ENCODE measurements around the gene PLIN5. TPM values are rescaled to one million over a fixed set of nuclear protein-coding genes. Genes with fewer than 3 reads are reported as not detected.

The PLIN5 gene
- total RNA-seq, 1 experiment from 2014 or later: 3.9 TPM

DNA sequence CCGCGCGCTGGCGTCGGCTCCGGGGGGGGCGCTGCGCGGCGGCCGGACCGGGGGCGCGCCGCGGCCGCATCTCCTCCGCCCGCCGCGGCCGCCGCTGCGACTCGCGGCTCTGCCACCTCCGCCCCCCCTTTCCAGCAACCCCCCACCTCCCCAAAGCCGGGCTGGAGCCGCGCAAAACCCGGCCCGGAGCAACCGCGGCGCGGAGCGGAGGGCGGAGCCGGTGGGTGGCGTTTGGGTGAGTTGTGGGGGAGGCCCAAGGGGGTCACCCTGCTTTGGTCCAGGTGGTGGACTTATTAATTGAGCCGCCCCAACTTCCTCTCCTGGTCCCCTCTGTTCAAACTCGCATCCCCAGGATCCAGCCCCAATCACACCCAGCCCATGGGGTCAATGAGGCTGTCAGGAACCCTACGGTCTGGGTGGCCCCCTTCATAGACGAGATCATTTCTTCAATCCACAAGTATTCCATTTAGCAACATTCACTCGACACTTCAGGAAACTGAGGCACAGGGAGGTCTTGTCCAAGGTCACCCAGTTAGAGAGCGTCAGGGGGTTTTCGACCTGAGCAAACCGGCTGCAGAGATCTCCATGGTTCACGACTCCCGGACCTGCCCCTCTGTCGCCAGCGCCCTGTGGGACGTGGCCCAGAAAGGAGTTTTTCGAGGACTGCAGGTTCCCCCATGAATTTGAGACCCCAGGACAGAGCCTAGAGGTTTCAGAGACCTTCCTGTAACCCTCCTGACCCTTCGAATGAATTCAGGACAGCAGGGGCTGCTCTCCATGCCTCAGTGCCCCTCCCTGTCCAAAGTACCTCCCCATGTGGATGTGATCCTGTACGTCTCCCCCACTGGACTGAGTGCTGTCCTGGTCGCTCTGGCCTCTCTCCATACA, 46.9 kb upstream of the PLIN5 start:
- Histone ChIP-seq H4K5ac (ENCODE audit: insufficient read length, low read depth, low read length) (no peak overlapping the region), H3K9ac (ENCODE audit: extremely low read depth, insufficient read length, low read length) (no peak overlapping the region), H4K91ac (ENCODE audit: insufficient read length, low read depth, low read length) (no peak overlapping the region), H2BK15ac (ENCODE audit: low read depth, low read length) (no peak overlapping the region), H3K23me2 (ENCODE audit: insufficient read length, low read depth, low read length, poor library complexity, severe bottlenecking) (peaks cover 3% of the 10 kb centered on the region), H2BK120ac (ENCODE audit: low read depth, low read length, poor library complexity, severe bottlenecking) (no peak overlapping the region), H2AK5ac (ENCODE audit: insufficient read length, low read length) (no peak overlapping the region), H3K27ac (ENCODE audit: insufficient read length, low read depth, low read length) (no peak overlapping the region), H2AFZ (ENCODE audit: low read length) (no peak overlapping the region), H3K9me3 (ENCODE audit: control insufficient read depth, low read depth, low read length) (no peaks in the 10 kb centered on the region), H3K14ac (ENCODE audit: insufficient read depth, low read length) (no peak overlapping the region), H3T11ph (ENCODE audit: low read length) (no peak overlapping the region), H3K27me3 (ENCODE audit: insufficient read depth, low read length) (no peaks in the 10 kb centered on the region; the same call in 1 of the 2 replicates), H4K8ac (replicated peaks; ENCODE audit: insufficient read length, low read depth, low read length) (no peak overlapping the region), H3K56ac (ENCODE audit: insufficient read length, low read depth, low read length) (no peak overlapping the region), H2BK12ac (ENCODE audit: insufficient read length, low read depth, low read length) (no peak overlapping the region), H4K20me1 (ENCODE audit: control insufficient read depth, insufficient read depth, insufficient read length) (no peaks in the 10 kb centered on the region), H3K4me2 (ENCODE audit: insufficient read depth, insufficient read length, low read length) (no peak overlapping the region), H3K18ac (ENCODE audit: insufficient read length, low read depth, low read length) (no peak overlapping the region), H3K4ac (ENCODE audit: low read depth, low read length) (no peak overlapping the region), H2BK20ac (ENCODE audit: low read depth, low read length, poor library complexity, severe bottlenecking) (no peak overlapping the region), H3K4me1 (ENCODE audit: insufficient read depth, low read length) (no peaks in the 10 kb centered on the region), H2BK5ac (ENCODE audit: insufficient read length, low read length) (no peak overlapping the region), H3K23ac (ENCODE audit: insufficient read length, low read depth, low read length) (no peak overlapping the region), H3K79me1 (ENCODE audit: insufficient read depth, low read depth, low read length, poor library complexity, severe bottlenecking) (peaks cover 4% of the 10 kb centered on the region), H3K79me2 (ENCODE audit: insufficient read depth, low read length) (no peaks in the 10 kb centered on the region)
- Mint-ChIP-seq H3K9me3 (peaks cover 0 to 2% of the 10 kb centered on the region in 2 experiments; a peak in 1 of 5 replicates), H3K4me1 (peaks cover 11 to 34% of the 10 kb centered on the region in 2 experiments), H3K36me3 (ENCODE audit: insufficient read depth in 1 of 3, low read depth in 3 of 3) (no peaks in the 10 kb centered on the region), H3K27ac (no peak overlapping the region), H3K27me3 (ENCODE audit: low read depth) (peaks cover 56% of the 10 kb centered on the region), H3K4me3 (peak overlapping the region; percentile 56 to 85)
- WGBS (ENCODE audit: extremely low coverage, insufficient read length, low lambda C conversion rate): no CpG with 5 or more reads among the region's 57 CpGs
- TF ChIP-seq, protein P1, sequence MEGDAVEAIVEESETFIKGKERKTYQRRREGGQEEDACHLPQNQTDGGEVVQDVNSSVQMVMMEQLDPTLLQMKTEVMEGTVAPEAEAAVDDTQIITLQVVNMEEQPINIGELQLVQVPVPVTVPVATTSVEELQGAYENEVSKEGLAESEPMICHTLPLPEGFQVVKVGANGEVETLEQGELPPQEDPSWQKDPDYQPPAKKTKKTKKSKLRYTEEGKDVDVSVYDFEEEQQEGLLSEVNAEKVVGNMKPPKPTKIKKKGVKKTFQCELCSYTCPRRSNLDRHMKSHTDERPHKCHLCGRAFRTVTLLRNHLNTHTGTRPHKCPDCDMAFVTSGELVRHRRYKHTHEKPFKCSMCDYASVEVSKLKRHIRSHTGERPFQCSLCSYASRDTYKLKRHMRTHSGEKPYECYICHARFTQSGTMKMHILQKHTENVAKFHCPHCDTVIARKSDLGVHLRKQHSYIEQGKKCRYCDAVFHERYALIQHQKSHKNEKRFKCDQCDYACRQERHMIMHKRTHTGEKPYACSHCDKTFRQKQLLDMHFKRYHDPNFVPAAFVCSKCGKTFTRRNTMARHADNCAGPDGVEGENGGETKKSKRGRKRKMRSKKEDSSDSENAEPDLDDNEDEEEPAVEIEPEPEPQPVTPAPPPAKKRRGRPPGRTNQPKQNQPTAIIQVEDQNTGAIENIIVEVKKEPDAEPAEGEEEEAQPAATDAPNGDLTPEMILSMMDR (conservative IDR thresholded peaks at IDR 0.05): no peak
- peak; percentile 61 for DNase-seq
